HepG2 (cell line): ENCODE measurements around the gene STRBP. TPM values are rescaled to one million over a fixed set of nuclear protein-coding genes. Genes with fewer than 3 reads are reported as not detected.
A peak's percentile ranks its signal among the peaks of the same experiment; 100 is the strongest.

ENCODE experiments used
- BCL3 ChIP-seq: sonication (generic); formaldehyde crosslinking; IDR thresholded peaks from 2 replicates; pipeline ENCODE4 v1.5.1; 2020; ENCODE audit warnings: mild to moderate bottlenecking, missing genetic modification reagents, moderate library complexity
- E2F5 ChIP-seq: sonication (generic); formaldehyde crosslinking; conservative IDR thresholded peaks from 2 replicates; pipeline ENCODE4 v1.4.0; 2020; ENCODE audit warnings: missing genetic modification reagents
- FOSL1 ChIP-seq: sonication (generic); formaldehyde crosslinking; IDR thresholded peaks from 2 replicates; pipeline ENCODE4 v1.9.0; 2021; ENCODE audit warnings: missing genetic modification reagents, borderline replicate concordance
- GABPB1 ChIP-seq: IDR thresholded peaks from 2 replicates; pipeline ENCODE4 v1.6.1; 2016; ENCODE audit warnings: mild to moderate bottlenecking, missing genetic modification reagents, moderate library complexity, missing compliant biosample characterization
- MTERF4 ChIP-seq: sonication (generic); formaldehyde crosslinking; IDR thresholded peaks from 2 replicates; pipeline ENCODE4 v1.8.0; 2023; ENCODE audit warnings: mild to moderate bottlenecking, missing genetic modification reagents
- NFYC ChIP-seq: IDR thresholded peaks from 2 replicates; pipeline ENCODE4 v1.6.1; 2016; ENCODE audit warnings: missing genetic modification reagents, missing compliant biosample characterization
- SMARCE1 ChIP-seq: fragments of 450-650 bp; IDR thresholded peaks from 2 replicates; pipeline ENCODE4 v1.6.1; 2017; ENCODE audit warnings: borderline replicate concordance
- USF2 ChIP-seq, 2 experiments: sonication (generic) in 1 of 2; formaldehyde crosslinking in 1 of 2; IDR thresholded peaks; 2 replicates each; pipeline versions ENCODE4 v1.5.1 to v1.6.1; 2011 to 2020; ENCODE audit warnings: borderline replicate concordance in 1 of 2, low read depth in 1 of 2, low read length in 1 of 2, mild to moderate bottlenecking in 1 of 2, missing genetic modification reagents in 1 of 2, moderate library complexity in 1 of 2
- ZNF572 ChIP-seq: sonication (generic); formaldehyde crosslinking; IDR thresholded peaks from 2 replicates; pipeline ENCODE4 v1.5.1; 2020; ENCODE audit warnings: mild to moderate bottlenecking, missing genetic modification reagents
- ZNF580 ChIP-seq: IDR thresholded peaks from 2 replicates; pipeline ENCODE4 v1.6.1; 2016; ENCODE audit warnings: low read depth, borderline replicate concordance
- ZNF609 ChIP-seq: sonication (generic); formaldehyde crosslinking; IDR thresholded peaks from 2 replicates; pipeline ENCODE4 v1.4.0; 2020; ENCODE audit warnings: mild to moderate bottlenecking, missing genetic modification reagents, borderline replicate concordance
- ZNF883 ChIP-seq: sonication (generic); formaldehyde crosslinking; IDR thresholded peaks from 2 replicates; pipeline ENCODE4 v1.5.1; 2020; ENCODE audit warnings: mild to moderate bottlenecking, missing genetic modification reagents; ENCODE audit errors: not compliant biosample characterization
- polyA plus RNA-seq, 8 experiments: library from polyadenylated mRNA; depleted of rRNA in 3 of 8; stranded (reverse) in 7 of 8; unstranded in 1 of 8; fragments of >200 nt; fragmentation: Illumina TruSeq in 4 of 8; extraction: Trizol in 4 of 8; gene quantifications; 2 replicates each; pipeline versions ENCODE4 v1.2.1 to v1.2.3, GENCODE V29; 2011 to 2016; ENCODE audit warnings: low read depth in 4 of 8, missing spikeins in 1 of 8, mixed read lengths in 1 of 8; ENCODE audit not compliant: insufficient read depth in 1 of 8
- total RNA-seq, 5 experiments: library from RNA; depleted of rRNA; stranded (reverse); fragments of >200 nt; fragmentation: Illumina TruSeq; extraction: Trizol; gene quantifications; 2 replicates each; pipeline ENCODE4 v1.2.3, GENCODE V29; 2016; ENCODE audit warnings: low read depth in 1 of 5

Gene STRBP
- total and polyA plus RNA-seq, 2 of the 13 experiments (the other 11 are each of a cell fraction or from before 2014, with no cell fraction given), result 14.5 to 38.5 TPM

GRCh38 chr9:123268465-123269259, at the start of gene STRBP (continued):
- no peak for TF ChIP-seq ZNF609 (CRISPR knock-in tag)
- 0 out of 2 replicates have a peak, but pooled peaks have one; percentile 54 for TF ChIP-seq MTERF4 (CRISPR knock-in tag)
- TF ChIP-seq SMARCE1, result no peak
- TF ChIP-seq ZNF883 (CRISPR knock-in tag), result peak; percentile 27
- peak; percentile 48; the same call in 1 of the 2 replicates for TF ChIP-seq GABPB1
- TF ChIP-seq ZNF580, result 0 out of 2 replicates have a peak, but pooled peaks have one; percentile 38
- TF ChIP-seq BCL3 (CRISPR knock-in tag), result no peak; the same call in 1 of the 2 replicates
- peak; percentile 71 for TF ChIP-seq NFYC (CRISPR knock-in tag)
- TF ChIP-seq E2F5 (CRISPR knock-in tag), result 0 out of 2 replicates have a peak, but pooled peaks have one; percentile 39
- no peak for TF ChIP-seq FOSL1 (CRISPR knock-in tag)
- TF ChIP-seq ZNF572 (CRISPR knock-in tag), result no peak
- peak; percentile 64; the same call in 1 of the 2 replicates for TF ChIP-seq USF2 (IDR thresholded peaks at IDR 0.05; ENCODE audit: low read depth, low read length)
- no peak; the same call in 1 of the 2 replicates for TF ChIP-seq USF2 (CRISPR knock-in tag; IDR thresholded peaks at IDR 0.05; ENCODE audit: borderline replicate concordance)
